Superior temporal gyrus (tissue), 1 donor: ENCODE results near the gene ERBB2.
A peak's percentile ranks its signal among the peaks of the same experiment; 100 is the strongest.

ENCODE experiments used
- DNase-seq: peaks from one replicate; pipeline ENCODE4 v3.0.0-alpha.2; 2016; ENCODE audit errors: extremely low spot score

Gene ERBB2

DNA sequence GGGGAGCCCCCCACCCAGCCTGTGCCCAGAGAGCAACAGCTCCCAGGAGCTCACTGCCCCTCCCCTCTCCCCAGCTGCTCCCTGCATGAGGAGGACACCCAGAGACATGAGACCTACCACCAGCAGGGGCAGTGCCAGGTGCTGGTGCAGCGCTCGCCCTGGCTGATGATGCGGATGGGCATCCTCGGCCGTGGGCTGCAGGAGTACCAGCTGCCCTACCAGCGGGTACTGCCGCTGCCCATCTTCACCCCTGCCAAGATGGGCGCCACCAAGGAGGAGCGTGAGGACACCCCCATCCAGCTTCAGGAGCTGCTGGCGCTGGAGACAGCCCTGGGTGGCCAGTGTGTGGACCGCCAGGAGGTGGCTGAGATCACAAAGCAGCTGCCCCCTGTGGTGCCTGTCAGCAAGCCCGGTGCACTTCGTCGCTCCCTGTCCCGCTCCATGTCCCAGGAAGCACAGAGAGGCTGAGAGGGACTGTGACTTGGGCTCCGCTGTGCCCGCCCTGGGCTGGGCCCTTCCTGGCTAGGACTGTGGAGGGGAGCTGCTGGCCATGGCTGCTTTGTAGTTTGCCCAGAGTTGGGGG, 34.1 kb upstream of the ERBB2 start:
- no peak for DNase-seq

DNA sequence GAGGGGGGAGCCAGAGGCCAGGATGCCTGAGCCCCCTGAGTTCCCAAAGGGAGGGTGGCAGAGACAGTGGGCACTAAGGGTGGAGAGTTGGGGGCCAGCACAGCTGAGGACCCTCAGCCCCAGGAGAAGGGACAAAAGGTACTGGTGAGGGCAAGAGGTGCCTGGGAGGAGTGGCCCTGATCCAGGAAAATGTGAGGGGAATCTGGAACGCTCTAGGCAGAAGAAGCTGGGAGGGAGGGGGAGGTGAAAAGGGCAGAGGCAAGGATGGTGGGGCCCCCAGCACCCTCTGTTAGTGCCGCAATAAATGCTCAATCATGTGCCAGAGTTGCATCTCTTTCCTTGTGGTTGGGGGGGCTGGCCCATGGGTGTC, 33.6 kb upstream of the ERBB2 start:
- DNase-seq, result no peak

DNA sequence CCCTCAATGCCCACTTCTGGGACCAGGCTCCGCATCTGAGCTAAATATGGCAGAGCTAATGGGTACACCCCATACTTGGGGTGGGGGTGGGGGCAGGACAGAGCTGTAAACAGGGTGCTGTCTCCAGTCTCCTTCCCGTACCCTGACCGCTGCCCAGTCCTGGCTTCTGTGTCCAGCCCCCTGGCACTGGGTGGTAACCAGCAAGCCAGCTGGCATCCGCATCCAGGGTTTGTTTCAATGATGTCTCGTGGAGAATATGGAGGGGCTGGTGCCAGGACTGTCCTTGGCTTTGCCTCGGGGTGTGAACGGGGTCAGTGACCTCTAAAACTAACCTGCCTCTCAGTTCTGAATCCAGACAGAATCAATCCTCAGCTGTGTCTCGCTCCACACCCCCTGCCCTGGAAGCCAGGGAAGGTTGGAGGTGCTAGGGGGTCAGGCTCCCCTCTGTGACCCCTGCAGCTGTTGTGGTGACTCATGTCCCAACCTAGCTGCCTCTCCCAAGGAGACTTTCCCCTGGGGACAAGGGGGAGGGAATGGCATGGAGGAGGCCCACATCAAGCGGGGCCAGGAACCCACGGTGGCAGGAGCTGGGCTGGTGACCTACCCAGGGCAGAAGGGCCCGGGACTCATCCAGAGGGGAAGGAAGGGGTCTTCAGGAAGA, 33.1 kb upstream of the ERBB2 start:
- no peak for DNase-seq

DNA sequence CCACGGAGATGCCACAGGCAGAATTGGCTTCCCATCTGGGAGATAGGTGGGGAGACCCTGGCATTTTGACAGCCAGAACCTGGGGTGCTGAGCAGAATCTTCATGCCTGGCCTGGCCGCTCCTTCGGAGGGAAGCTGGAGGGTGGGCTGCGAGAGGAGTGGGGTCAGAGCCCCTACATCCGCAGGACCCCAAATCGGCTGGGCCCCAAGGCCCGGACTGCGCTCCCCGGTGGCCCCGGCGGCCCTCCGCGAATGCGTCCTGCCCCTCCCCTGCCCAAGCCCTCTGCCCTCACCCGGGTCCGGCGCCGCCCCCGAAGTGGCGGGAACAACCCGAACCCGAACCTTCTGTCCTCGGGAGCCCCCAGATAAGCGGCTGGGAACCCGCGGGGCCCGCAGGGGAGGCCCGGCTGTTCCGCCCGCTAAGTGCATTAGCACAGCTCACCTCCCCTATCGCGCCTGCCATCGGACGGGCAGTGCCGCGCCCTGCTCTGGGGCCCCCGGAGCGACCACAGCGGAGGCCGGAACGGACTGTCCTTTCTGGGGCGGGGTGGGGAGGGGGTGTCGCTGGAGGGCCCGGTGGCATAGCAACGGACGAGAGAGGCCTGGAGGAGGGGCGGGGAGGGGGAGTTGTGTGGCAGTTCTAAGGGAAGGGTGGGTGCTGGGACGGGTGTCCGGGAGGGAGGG, 32.5 kb upstream of the ERBB2 start:
- DNase-seq, result no peak

DNA sequence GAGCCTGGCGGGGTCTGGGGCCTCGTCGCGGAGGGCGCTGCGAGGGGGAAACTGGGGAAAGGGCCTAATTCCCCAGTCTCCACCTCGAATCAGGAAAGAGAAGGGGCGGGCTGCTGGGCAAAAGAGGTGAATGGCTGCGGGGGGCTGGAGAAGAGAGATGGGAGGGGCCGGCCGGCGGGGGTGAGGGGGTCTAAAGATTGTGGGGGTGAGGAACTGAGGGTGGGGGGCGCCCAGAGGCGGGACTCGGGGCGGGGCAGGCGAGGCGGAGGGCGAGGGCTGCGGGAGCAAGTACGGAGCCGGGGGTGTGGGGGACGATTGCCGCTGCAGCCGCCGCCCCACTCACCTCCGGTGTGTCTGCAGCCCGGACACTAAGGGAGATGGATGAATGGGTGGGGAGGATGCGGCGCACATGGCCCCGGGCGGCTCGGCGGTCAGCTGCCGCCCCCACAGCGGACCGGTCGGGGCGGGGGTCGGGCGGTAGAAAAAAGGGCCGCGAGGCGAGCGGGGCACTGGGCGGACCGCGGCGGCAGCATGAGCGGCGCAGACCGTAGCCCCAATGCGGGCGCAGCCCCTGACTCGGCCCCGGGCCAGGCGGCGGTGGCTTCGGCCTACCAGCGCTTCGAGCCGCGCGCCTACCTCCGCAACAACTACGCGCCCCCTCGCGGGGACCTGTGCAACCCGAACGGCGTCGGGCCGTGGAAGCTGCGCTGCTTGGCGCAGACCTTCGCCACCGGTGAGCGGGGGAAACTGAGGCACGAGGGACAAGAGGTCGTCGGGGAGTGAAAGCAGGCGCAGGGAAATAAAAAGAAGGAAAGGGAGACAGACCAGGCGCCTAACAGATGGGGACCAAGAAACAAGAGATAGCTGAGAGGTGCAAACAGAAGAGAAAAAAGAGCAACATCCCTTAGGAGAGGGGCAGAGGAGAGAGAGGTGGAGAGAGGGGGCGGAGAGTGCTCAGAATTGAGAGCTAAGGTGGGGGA, 31.6 kb upstream of the ERBB2 start, which contains the start of gene PNMT:
PNMT (plus strand) TSS at position 509 of the 980 bp plus-strand sequence; CDS start at position 532, 23 bp downstream.
- peak; percentile 49 for DNase-seq

DNA sequence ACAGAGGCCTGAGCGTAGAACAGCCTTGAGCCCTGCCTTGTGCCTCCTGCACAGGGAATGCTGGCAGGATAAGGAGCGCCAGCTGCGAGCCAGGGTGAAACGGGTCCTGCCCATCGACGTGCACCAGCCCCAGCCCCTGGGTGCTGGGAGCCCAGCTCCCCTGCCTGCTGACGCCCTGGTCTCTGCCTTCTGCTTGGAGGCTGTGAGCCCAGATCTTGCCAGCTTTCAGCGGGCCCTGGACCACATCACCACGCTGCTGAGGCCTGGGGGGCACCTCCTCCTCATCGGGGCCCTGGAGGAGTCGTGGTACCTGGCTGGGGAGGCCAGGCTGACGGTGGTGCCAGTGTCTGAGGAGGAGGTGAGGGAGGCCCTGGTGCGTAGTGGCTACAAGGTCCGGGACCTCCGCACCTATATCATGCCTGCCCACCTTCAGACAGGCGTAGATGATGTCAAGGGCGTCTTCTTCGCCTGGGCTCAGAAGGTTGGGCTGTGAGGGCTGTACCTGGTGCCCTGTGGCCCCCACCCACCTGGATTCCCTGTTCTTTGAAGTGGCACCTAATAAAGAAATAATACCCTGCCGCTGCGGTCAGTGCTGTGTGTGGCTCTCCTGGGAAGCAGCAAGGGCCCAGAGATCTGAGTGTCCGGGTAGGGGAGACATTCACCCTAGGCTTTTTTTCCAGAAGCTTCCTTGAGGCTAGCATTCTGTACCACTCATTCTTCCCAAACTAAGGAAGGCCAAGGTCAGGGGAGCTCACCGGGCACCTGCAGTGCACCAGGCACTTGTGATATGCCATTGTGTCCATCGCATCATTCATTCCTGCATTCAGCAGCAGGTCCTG, 29.7 kb upstream of the ERBB2 start:
- no peak for DNase-seq

DNA sequence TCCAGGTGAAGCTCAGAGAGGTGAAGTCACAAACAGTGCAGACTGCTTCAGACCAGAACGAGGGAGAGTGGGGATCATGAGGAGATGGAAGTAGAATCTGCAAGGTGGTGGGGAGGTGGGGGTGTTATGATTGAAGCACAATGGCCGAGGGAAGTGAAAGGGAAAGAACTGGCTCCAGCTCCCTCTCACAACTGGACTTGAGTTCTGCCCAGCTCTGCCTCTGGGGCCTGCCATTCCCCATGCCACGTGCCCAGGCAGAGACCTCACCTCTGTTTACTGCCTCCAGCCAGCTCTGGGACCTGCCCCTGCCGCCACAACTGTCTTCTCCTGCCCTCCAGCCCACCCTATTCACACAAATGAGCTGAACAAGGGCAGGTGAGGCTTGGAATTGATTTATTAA, 29.1 kb upstream of the ERBB2 start:
- DNase-seq, result no peak

DNA sequence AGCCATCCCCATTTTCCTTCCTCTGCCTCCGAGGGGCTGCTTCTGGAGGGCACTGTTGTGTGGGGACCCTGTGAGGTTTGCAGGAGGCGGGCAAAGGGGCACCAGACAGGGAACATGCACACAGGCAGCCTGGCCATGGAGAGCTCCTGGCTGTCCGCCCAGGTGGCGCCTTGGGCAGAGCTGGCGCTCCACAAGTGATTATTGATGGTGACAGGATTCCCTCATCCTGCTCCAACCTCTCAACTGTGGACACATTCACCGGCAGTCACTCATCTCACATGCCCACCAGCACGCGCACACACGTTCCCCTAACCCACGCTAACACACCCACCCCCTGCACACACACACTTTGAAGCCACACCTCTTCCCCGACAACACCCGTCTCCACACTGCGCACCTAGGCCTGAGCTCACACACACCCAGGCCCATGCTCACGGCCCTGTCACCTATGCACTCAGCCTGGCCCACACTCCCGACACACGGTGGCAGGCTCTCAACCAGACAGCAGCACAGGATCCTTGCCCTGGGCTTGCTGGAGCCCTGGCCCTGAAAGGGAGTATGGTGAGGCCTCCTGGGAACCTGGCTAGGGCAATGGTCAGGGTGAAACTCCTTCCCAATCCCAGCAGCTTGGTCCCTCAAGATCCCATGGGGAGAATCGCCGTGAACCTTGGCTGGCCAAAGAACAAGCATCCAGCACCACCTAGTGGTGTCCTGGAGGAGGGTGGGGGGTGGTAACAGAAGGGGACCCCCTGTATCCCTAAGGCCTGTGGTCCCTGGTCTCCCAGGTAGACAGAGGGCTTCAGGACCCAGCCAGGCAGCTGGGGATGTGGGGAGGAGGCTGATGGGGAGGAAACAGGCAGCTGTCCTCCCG, 28.0 kb upstream of the ERBB2 start:
- DNase-seq, result peak; percentile 56

DNA sequence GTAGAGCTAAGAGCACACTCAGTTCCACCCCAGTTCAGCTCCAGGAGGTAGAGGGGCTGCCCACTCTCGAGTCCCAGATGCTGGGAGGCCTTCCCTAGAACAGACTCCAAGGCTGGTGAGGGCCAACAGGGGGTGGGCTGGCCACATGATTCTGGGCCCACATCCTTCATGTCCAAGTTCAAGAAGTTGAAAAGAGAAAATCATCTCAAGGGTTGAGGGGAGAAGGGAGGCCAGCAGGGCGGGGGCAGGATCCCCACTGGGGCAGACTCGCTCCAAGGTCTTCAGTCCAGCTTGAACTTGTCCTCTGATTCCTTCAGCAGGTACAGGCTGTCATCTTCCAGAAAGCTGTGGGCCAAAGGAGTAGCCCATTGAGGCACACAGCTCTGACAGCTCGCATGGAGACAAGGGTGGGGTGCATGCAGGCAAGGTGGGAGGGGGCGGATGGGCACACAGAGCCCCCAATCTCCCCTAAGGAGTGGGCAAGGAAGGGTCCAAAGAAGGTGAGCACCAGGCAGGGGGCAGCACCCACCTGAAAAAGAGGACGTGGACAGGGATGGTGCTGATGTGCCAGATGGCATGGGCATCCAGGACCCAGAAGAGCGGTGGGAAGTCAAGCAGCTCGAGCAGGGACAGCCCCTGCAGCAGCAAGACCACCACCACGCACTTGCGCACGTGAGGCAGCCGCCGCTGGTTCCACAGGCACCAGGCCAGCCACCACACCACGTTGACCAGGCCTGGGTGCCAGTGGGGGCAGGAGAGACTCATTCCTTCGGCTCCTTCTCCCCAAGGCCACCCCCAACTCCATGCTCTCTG, 27.1 kb upstream of the ERBB2 start:
- no peak for DNase-seq

DNA sequence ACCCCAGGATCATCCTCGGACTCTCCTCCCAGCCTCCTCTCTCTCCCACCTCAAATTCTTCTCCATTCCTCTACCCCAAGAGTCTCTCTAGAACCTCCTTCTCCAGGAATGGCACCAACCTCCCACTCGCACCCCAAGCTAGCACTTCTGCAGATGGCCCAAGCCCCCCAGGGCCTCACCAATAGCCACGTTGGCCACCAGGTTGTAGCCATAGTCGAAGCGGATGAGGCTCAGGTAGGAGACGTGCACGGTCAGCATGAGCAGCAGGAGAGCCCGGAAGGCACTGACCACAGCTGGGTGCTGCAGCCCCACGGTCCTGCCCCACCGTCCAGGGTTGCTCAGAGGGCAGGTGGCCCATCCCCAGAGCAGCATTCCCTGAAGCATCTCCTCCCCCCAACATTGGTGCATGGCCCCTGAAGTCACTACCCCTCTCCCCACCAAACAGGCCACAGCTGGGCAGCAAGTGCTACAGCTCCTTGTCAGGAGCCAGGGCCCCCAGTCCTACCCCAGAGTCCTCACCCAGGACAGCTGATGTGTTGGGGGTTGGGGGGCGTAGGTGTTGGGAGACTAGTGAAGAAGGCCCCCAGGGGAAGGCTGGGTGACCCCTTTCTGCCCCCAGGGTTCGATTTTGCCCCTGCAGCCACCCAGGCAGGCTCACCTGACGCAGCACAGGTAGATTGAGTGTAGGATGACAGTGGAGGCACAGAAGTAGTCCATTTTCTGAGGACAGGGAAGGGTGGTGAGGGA, 26.4 kb upstream of the ERBB2 start:
- DNase-seq, result no peak

DNA sequence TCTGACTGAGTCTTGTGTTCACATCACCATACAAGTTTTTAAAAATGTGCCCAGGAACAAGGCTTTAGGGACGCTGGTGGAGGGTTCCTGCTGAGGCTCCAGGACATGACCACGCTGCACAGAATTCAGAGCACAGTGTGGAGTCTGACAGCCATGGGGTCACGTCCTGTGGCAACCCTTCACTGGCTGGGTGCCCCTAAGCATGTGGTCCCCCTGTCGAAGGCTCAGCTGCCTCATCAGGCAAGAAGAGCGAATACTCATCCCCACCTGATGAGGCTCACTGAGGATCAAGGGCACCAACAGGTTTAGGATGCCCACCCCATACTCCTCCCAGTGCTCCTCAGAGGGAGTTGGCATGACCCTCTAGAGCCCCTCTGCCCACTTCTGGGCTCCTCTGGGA, 25.7 kb upstream of the ERBB2 start:
- DNase-seq, result no peak

DNA sequence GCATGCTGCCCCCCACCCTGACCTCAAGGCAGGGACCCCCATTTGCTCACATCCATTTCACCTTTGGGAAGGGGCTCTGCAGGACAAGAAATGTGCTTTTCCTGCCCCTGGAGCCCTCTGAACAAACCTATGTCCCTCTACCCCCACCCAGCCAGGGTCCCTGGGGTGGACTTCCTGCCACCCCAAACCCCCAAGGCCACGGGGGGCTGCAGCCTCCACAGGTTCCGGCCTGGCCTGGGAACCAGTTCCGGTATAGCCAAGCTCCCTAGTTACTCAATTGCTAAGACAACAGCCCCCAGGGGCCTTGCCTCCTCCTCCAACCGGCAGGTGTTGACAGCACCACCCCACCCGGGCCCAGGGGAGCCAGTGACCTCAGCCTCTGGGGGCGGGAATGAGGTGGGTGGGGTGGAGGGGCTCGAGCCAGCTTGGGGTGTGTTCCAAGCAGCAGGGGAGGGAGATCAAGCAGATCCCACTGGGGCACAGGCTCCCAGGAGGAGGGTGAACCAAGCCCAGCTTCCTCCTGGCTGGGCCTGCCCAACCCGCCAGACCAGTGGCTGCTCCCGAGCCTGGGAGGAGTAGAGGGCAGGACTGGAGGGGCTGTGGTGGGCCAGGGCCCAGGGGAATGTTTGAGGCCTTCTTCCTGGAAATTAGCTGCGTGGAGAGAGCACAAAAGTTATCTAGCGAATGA, 25.0 kb upstream of the ERBB2 start:
- DNase-seq, result no peak

DNA sequence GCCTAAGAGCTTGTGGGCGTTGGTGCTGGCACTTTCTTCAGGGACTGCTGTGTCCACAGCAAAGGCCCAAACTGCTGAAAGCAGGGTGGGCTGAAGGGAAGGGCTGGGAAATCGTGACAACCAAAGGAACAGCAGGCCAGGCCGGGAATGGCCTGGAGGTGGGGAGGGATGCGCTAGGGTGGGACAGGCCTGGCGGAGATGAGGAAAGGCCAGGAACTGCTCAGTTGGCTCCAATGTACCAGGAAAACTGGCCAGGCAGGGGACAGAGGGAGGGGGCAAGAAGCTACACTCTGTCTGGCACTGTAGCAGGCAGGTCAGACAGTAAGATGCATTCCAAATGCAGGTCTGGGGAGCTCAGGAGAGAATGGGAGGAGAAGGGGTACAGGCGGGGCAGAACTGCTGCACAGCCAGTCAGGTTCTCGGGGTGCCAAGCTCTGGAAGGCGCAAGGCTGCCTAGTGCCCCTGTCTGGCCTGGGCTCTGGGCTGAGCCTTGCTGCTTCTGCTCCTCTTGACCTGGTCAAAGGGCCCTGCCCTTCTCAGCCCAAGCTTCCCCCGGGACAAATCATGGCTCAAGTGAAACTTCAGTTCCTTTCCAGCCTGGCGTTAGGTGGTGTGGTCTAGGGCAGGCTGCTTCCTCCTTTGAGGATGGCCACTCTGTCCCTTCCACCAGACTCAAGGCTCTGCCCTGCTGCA, 24.3 kb upstream of the ERBB2 start:
- DNase-seq, result no peak

DNA sequence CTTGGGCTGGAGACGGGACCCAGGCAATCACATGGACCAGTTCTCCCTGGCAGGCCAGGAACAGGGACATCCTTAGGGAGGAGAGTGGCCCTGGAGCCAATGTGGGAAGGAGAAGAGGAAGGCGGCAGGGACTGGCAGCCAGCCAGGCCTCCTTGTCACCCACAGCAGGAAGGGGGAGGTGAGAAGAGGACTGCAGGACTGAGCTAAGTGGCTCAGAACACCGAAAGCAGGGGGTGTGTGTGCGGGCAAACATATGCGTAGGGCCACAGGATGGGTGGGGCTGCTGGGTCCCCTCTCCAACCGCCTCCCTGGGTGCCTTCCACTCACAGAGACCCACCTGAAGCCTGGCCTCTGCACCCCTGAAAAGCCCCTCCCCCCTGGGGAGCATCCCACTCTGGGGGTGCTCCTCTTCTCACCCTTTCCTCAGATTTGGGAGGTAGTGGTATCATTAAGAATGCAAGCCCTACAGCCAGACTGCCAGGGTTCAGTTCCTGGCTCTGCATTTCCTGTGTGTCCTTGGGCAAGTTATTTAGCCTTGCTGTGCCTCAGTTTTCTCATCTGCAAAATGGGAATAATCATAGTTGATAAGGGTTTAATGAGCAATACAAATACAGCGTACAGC, 23.6 kb upstream of the ERBB2 start:
- peak; percentile 59 for DNase-seq

DNA sequence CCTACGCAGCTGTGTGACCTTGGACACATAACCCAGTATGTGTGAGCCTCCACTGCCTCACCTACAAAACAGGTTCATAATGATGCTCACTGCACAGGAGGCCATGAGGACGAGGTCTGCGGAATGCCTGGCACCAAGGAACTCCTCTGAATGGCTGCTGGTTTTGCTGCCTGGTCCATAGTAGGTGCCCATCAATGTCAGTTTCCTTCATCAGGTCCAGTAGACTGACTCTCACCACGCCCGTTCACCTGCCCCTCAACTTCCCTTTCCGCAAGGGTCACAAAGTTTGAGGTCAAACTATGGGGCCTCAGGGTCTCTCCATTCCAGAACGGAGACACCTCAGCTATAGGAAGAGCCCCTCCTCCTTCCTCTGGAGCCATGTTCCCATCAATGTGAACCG, 22.8 kb upstream of the ERBB2 start:
- DNase-seq, result no peak

DNA sequence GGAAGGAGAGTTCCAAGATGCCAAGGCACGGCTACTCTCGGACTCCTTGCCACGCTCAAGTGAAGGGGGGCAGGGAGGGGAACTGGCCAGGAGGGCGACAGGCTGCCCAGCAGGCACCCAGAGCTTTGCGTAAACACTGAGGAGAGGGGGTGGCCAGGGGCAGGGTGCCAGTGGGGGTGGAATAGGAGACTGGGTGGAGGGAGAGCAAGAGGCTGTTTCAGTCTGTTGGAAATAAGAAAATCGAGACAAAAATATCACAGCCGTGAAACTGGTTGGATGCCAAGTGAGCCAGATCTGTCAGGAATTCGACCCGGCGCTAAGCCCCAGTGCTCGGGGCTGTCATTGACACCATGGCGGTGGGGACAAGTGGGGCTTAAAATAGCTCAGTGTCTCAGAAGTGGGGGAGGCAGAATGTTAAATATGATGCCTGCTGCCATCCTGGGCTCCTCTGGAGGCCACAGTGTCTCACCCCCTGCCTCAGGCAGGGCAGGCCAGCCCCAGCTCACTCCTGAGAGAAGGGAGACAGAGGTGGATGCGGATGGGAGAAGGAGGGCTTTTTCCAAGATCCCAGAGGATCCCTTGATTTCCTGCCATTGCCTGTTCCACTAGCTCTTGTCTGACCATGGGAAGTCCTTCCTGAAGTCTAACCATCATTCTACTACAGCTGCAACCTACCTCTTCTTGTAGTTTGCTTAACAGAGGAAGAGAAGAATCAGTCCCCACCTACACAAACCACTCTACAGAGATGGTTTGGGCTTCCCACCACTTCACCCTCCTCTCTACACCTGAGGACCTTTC, 22.1 kb upstream of the ERBB2 start:
- DNase-seq, result peak; percentile 44
